HUDEP-2 (cell line): ENCODE results near the gene GDF7.

Experiments
- DNase-seq, 76 experiments: peaks; one replicate each; lab custom pipeline; 2025; ENCODE audit not compliant: unreplicated experiment in 76 of 76; lab: John Stamatoyannopoulos, UW

The GDF7 gene

DNA sequence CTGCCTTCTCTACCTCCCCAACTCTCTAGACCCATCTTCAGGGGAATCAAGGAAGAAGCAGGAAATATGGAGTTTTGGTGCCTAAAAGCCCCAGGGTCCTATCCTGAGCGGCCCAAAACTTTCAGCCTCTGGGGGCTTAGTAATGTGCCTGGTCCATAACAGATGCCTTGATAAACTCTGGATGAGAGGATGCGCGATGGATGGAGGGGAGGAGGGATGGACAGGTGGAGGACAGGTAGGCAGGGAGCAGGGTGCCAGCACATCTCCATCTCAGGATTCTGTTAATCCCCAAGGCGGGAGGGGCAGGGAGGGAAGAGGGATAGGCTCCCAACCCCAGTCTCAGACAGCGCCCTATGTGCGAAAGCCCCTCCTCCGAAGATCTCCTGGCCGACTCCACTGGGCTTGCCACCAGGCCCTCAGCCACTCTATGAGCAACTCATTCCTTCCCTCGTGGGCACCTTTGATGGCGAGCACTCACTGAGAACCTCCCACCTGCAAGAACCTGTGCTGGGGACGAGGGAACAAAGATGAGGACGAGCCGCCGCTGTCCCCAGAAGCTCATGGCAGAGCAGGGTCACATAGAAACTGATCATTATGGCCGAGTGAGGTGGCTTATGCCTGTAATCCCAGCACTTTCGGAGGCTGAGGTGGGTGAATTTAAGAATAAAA is 39.1 kb upstream of the GDF7 start:
- no peak for DNase-seq

GRCh38 chr2:20629181-20629580 is 37.8 kb upstream of the GDF7 start:
- DNase-seq = no peak

GRCh38 chr2:20629581-20630171 is 37.3 kb upstream of the GDF7 start:
- no peak for DNase-seq

- no peak for DNase-seq
Measured at GRCh38 chr2:20630967-20631366, 36.0 kb upstream of the GDF7 start.

GRCh38 chr2:20631617-20632307 is 35.2 kb upstream of the GDF7 start:
- DNase-seq = no peak

GRCh38 chr2:20632446-20632990 is 34.4 kb upstream of the GDF7 start:
- DNase-seq = no peak

- no peak for DNase-seq
Measured at GRCh38 chr2:20633001-20633400, 33.9 kb upstream of the GDF7 start.

DNA sequence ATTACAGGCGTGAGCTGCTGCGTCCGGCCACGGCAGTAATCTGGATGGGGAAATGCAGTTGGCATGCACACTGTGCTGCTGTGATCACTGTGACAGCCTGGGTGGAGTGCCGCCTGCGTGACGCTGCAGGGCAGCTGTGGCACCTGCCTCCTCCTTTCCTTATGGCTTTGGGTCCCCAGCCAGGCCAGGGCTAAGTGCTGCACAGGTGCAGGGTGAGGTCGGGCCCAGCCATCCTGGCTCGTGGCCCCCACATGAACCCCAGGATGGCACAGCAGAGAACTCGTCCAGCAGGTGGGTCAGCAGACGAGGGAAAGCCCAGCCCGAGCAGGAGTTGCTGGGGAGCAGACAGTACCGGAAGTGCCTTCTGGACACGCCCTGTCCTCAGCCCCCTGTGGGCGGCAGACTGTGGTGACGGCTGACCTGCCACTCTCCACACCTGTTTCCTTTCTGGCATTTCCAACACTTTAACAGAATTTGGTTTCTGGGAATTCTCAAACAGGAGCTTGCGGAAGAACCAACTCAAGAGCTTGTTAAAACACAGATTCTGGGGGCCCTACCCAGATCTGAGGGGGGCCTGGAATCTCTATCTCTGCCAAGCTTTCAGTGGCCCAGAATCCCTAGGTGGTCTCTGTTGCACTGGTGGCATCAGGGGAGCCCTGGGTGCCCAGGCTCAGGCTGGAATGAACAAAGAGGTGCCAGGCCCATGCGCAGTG is 33.0 kb upstream of the GDF7 start:
- no peak for DNase-seq

GRCh38 chr2:20634507-20635112 is 32.3 kb upstream of the GDF7 start:
- DNase-seq = no peak

- DNase-seq = no peak
Measured at GRCh38 chr2:20635113-20635510, 31.8 kb upstream of the GDF7 start.

- DNase-seq = peak in 69 of 76 experiments; percentile 4 to 86 (median 61)
Measured at GRCh38 chr2:20635675-20636584, 31.0 kb upstream of the GDF7 start.

- DNase-seq = peak in 1 of 76 experiments; percentile 10
Measured at GRCh38 chr2:20637147-20637546, 29.8 kb upstream of the GDF7 start.

DNA sequence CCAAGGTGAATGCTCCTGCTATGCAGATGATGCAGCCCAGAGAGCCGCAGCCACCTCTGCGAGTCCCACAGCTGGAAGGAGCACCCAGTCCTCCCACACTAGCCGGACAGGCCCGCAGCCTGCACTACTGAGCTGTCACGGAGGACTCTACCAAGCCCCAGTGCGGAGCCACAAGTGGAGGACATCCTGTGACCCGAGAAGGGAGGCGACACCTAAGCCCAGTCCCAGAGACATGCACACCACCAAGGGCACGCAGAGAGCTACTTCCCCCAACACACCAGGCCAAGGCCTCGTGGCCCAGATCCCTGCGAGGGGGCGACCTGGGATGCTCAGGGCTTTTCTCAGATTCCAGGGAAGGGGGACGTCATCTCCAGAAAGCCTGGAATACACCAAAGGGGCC is 28.9 kb upstream of the GDF7 start:
- no peak for DNase-seq

DNA sequence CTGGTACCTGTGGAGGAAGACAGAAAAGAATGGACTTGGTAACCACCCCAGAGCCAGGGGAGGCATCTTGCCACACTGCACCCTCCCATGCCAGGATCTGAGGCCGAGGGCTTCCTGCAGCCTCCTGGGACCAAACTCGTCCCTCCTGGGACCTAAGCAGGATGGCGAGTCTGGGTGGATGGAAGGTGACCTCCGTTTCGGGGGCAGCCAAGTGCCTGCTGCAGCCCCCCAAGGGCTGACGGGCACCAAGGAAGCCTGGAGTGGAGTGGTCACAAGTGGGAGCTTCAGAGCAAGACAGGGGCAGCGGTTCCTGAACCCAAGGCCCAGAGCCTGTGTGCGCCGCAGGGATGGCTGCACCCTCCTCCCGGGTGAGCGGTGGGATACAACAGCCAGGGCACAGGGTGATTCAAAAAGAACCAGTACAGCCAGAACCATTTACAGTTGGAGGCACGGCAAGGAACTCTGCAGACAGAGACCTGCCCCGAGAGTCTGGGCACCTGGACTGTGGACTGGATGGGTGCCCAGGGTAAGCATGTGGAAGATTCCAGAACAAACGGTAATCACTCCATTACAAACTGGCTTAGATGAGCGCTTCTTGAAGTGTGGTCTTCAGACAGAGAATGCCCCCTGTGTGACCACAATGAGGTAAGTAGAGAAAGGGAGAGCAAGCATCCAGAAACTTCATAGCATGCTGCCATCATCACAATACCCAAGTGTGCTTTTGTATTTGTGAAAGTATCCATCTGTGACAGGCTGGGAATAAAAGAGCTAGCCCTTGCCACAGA is 28.1 kb upstream of the GDF7 start:
- no peak for DNase-seq

DNA sequence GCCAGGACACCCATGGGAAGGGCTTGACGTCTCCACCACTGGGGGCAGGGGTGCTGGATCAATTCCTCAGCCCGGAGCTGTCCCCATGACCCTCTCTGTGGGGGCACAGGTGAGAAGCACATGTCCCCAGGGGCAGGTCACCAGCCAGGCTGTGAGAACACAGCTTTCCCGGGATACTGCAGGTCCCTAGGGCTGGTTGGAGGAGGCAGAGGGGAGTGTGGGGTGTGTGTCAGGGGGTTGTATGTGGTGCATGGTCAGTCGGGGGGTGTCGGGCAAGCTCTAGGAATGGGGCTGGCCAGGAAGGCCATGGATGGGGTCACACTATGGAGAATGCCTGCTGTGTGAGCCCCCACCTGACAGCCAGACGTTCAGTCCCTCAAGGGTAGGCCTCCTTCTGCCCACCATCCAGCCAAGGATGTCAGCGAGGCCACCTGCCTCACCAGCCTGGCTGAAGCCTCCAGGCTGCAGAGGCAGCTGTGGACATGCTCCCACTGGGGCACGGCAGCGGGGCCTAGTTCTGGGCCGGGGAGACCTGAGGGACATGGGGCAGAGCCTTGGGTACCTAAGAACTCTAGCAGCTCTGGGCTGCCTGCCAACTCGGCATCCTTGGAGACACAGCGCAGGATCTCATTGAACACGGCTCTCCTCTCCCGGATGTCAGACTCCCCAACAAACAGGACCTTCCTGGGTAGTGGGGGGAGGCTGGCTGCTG is 26.4 kb upstream of the GDF7 start:
- no peak for DNase-seq

GRCh38 chr2:20641123-20641985 is 25.6 kb upstream of the GDF7 start:
- no peak for DNase-seq
